Activated gamma-delta T cell treated with anti-CD3 and anti-CD28 coated beads, Interleukin-2, amount 50 U/mL, for 16 hours (primary cell): ENCODE results near the gene GALNT18.

Experiments
- DNase-seq: peaks from one replicate; pipeline ENCODE4 v3.0.0-alpha.2; 2020; ENCODE audit warnings: low read depth

GALNT18 gene

GRCh38 chr11:11406652-11407051, 215.2 kb downstream of the GALNT18 start:
- no peak for DNase-seq

GRCh38 chr11:11403763-11404725, 217.8 kb downstream of the GALNT18 start:
- no peak for DNase-seq

GRCh38 chr11:11401960-11402535, 219.8 kb downstream of the GALNT18 start:
- DNase-seq, result no peak

- DNase-seq, result no peak
Measured at GRCh38 chr11:11400635-11401232, 221.1 kb downstream of the GALNT18 start.

GRCh38 chr11:11400121-11400520, 221.7 kb downstream of the GALNT18 start:
- no peak for DNase-seq

DNA sequence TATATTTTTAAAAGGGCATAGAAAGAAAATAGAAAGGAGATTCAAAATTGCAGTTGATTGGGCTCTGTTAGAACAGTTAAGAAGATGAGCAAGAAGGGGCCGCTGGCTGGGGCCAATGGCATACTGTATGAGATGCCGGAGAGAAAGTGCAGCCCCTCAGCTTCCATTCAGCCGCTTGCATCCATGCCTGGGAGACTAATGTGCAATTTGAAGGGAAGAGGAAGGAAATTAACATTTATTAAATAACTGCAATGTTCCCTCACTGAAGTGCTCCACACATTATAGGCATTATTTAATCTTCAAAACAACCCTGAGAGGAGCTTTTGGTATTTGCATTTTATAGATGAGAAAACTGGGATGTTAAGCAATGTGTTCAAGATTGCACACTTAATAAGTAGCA, 224.0 kb downstream of the GALNT18 start:
- no peak for DNase-seq

DNA sequence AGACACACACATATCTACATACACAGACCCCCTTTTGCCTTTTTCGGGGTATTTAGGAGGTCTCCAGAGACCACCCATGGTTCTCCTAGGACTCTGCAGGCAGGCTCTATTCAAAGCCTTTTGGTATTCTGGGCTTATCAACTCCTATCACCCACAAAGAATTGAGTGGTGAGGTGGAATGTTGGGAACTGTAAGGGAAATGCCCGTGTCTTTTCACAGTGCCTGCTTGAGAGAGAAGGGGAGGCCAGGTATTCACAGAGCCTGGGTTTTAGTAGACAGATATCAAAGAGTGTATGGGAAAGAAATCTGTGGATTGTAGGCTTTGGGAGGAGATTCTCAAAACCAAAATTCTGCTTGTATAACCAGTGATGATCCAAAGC, 224.8 kb downstream of the GALNT18 start:
- DNase-seq, result no peak

GRCh38 chr11:11396301-11397035, 225.3 kb downstream of the GALNT18 start:
- DNase-seq, result no peak

DNA sequence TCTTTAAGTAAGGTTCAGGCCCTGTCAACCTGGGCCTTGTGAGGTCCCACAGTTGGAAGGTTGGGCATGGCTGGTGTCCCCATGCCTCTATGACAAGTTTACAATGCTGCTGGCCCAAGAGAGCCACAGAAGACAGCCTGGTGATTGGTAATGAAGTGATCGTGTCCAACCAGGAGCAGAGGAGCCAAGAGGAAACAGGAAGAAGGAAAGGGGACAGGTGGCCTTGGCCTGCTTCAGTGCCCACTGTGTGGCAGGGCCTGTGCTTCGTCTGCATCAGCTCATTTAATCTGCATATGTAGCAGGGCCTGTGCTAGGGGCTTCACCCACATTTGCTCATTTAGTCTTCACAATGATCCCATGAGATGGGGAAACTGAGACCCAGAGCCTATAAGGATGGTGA, 226.7 kb downstream of the GALNT18 start:
- no peak for DNase-seq

DNA sequence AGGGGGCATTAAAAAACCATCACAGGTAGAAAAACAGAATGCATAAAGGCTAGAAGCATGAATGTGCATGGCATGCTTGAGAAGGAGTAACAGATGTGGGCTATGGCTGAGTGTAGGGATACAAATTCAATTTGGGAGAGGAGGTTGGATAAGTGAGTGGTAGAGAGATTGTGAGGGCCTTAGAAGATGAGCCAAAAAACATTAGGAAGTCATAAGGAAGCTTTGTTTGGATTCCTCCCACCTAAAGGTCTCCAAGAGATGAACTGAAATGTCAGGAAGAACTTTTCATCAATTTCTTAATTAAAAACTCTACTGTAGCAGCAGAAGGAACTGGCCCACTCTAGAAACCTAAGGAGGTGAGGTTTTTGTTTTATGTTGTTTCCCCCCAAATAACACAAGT, 227.6 kb downstream of the GALNT18 start:
- no peak for DNase-seq

GRCh38 chr11:11391796-11392463, 229.9 kb downstream of the GALNT18 start:
- DNase-seq, result no peak

- no peak for DNase-seq
Measured at GRCh38 chr11:11391169-11391568, 230.6 kb downstream of the GALNT18 start.

- DNase-seq, result no peak
Measured at GRCh38 chr11:11390068-11390771, 231.6 kb downstream of the GALNT18 start.

DNA sequence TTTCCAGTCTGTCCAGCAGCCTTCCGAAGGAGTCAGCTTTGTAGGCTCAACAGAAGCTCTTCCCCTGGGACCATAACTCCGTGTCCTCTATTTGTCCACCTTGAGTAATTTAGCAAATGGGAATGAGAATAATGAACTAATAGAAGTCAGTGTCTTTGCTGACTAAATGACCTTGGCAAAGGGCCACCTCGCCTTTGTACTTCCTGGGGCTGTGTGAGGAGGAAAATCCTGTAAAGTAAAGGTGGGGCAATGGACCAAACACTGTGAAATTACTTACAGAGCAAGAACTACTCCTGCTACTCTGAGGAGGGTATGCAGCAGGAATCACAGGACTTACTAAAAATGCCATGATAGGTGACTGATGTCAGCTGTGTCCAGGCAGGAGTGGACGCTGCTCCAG, 232.6 kb downstream of the GALNT18 start:
- no peak for DNase-seq

- no peak for DNase-seq
Measured at GRCh38 chr11:11387622-11388305, 234.0 kb downstream of the GALNT18 start.

GRCh38 chr11:11387207-11387606, 234.6 kb downstream of the GALNT18 start:
- no peak for DNase-seq

GRCh38 chr11:11384829-11385228, 237.0 kb downstream of the GALNT18 start:
- DNase-seq, result no peak

DNA sequence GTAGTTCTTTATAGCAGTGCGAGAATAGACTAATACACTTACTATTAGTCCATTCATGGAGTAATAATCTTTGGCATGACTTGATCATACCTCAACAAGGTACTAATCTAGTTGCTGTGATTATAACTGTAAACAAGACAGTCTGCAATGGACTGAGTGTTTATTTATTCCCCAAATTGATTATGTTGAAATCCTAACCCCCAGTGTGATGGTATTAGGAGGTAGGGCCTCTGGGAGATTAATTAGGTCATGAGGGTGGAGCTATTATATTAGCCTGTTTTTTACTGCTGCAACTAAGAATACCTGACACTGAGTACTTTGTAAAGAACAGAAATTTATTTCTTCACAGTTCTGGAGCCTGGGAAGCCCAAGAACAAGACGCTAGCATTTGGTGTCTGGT, 237.8 kb downstream of the GALNT18 start:
- no peak for DNase-seq

GRCh38 chr11:11382858-11383532, 238.8 kb downstream of the GALNT18 start:
- no peak for DNase-seq

DNA sequence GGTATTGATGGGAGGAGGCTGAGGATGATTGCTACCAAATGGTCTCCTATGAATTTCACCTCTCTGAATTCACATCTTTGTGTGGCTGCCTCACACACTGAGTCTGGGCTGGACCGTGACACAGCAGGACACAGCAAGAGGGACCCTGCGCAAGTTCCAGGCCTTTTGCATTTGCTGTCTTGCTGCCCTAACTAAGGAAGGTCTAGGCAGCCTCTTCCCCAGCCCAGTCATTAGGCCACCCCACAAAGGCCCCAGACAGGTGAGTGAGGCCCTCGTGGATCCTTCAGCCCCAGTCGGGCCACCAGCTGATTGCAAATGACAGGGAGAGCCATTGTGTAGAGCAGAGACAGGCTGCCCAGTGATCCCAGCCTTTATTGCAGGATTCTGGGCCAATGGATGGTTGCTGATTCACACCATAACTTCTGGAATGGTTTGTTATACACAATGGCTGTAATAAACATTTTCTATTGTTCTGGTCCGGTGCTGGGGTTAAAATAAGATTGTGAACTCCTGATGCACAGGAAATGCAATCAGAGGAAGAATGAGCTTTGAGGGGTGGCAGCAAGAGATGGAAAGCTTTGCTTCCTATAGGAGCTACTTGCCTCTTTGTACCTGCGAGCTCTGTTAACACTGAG, 240.2 kb downstream of the GALNT18 start:
- no peak for DNase-seq
